ENCODE results near the gene AFF4.

Gene AFF4

GRCh38 chr5:132887283-132887682 lies 76.2 kb downstream of the AFF4 start:
- no peak for DNase-seq (ENCODE audit: low read depth in 2 of 2)

- no peak for DNase-seq (ENCODE audit: low read depth in 2 of 2)
Measured at GRCh38 chr5:132886064-132886823, 77.2 kb downstream of the AFF4 start.

GRCh38 chr5:132884548-132884947 lies 78.9 kb downstream of the AFF4 start:
- DNase-seq (ENCODE audit: low read depth in 2 of 2) = no peak

GRCh38 chr5:132883261-132883834 lies 80.1 kb downstream of the AFF4 start:
- no peak for DNase-seq (ENCODE audit: low read depth in 2 of 2)

GRCh38 chr5:132877938-132878337 lies 85.5 kb downstream of the AFF4 start:
- no peak for DNase-seq (ENCODE audit: low read depth in 2 of 2)

- DNase-seq (ENCODE audit: low read depth in 2 of 2) = no peak
Measured at GRCh38 chr5:132877466-132877865, 86.0 kb downstream of the AFF4 start.

GRCh38 chr5:132876020-132876759 lies 87.2 kb downstream of the AFF4 start:
- DNase-seq (ENCODE audit: low read depth in 2 of 2) = no peak

GRCh38 chr5:132873930-132874271 lies 89.5 kb downstream of the AFF4 start:
- DNase-seq (ENCODE audit: low read depth in 2 of 2) = no peak

GRCh38 chr5:132873119-132873929 lies 90.1 kb downstream of the AFF4 start, which contains the start of gene LEAP2:
TSS of gene LEAP2 (plus strand) at chr5:132873668. CDS start at chr5:132873695, 27 bp downstream.
- DNase-seq (ENCODE audit: low read depth in 2 of 2) = no peak

GRCh38 chr5:132872788-132873118 lies 90.7 kb downstream of the AFF4 start:
- no peak for DNase-seq (ENCODE audit: low read depth in 2 of 2)

GRCh38 chr5:132871459-132872284 lies 91.8 kb downstream of the AFF4 start:
- DNase-seq (ENCODE audit: low read depth in 2 of 2) = no peak

- no peak for DNase-seq (ENCODE audit: low read depth in 2 of 2)
Measured at GRCh38 chr5:132870801-132871200, 92.6 kb downstream of the AFF4 start.

GRCh38 chr5:132868754-132869153 lies 94.7 kb downstream of the AFF4 start:
- no peak for DNase-seq (ENCODE audit: low read depth in 2 of 2)

GRCh38 chr5:132867046-132867451 lies 96.4 kb downstream of the AFF4 start:
- no peak for DNase-seq (ENCODE audit: low read depth in 2 of 2)

- peak; percentile 85 for DNase-seq (ENCODE audit: low read depth in 2 of 2)
Measured at GRCh38 chr5:132866342-132867045, 96.9 kb downstream of the AFF4 start, which contains the start of the genes GDF9 and UQCRQ. TSS of gene GDF9 (minus strand) at chr5:132866469. CDS start at chr5:132864533, 1,936 bp downstream. TSS of gene UQCRQ (plus strand) at chr5:132866642. CDS start at chr5:132866882, 240 bp downstream.

GRCh38 chr5:132865668-132866341 lies 97.6 kb downstream of the AFF4 start:
- DNase-seq (ENCODE audit: low read depth in 2 of 2) = no peak

GRCh38 chr5:132860742-132861141 lies 102.7 kb downstream of the AFF4 start:
- no peak for DNase-seq (ENCODE audit: low read depth in 2 of 2)

- no peak for DNase-seq (ENCODE audit: low read depth in 2 of 2)
Measured at GRCh38 chr5:132859889-132860437, 103.5 kb downstream of the AFF4 start.

- no peak for DNase-seq (ENCODE audit: low read depth in 2 of 2)
Measured at GRCh38 chr5:132856011-132856410, 107.4 kb downstream of the AFF4 start.
